Hematopoietic multipotent progenitor cell treated with erythropoietin and hydrocortisone succinate and interleukin-3 and kit ligand, for 17 days (in vitro differentiated cells): ENCODE measurements around the gene ARHGAP33.
"Not testable (repeated sequence)": the region's sequence is repeated elsewhere in the genome, so short reads cannot be mapped to it uniquely, and the experiment has no call there.

Experiments used
- DNase-seq: peaks from one replicate; pipeline ENCODE4 v3.0.0-alpha.2; 2015; ENCODE audit warnings: low spot score

ARHGAP33 gene

DNA sequence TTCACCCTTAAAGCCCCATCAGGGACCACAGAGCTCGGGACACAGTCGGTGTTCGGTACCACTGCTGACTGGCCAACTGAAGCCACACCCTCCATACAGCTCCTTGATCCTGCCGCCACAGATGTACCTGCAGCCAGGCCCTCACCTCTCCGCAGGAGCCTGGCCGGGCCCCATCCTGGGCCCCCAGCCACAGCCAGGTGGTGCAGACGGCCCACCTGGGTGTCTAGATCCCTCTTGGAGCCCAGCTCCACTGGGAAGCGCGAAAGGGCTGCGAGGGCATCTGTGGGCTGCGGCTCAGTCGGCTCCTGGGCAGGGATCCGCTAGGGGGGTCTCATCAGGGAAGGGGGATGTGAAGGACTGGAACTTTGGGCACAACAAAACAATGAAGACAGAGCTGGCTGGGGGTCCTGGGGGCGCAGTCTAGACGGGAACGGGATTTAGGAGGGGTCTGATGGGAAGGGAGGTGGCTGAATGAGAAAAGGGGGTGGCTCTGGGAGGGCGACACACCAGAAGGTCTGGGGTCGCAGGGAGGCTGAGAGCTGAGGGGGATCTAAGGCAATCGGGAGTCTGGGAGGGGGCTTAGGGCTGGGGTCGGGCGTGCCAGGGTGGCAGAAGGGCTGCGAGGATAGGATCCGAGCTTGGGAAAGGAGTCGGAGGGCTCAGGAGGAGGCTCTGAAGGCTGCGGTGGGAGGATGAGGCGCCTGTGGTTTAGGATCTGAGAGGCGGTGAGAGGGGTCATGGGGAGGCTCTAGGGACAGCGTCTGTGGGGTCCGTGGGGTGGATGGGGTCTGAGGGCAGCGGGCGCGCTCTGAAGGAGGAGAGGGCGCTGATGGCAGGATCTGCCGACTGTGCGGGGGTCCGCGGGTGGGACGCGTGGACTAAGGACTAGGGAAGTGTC, 21.5 kb downstream of the ARHGAP33 start:
- no peak for DNase-seq

DNA sequence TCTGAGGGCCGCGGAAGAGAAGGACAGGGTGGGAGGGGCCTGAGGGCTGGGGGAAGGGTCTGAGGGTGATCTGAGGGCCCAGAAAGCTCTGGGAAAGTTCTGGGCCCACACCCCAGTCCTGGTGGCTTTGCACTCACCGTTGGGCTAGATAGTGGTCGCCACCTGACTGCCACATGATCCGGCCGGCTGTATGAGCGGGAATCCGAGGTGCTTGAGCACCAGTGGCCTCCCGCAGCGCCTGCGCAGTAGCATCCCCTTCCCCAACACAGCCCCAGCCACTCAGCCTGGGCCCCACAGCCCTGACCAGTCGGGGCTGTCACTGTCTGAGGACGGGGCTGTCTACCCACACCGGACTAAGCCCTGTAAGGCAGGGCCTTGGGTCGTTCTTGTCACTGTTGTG, 22.3 kb downstream of the ARHGAP33 start:
- DNase-seq: no peak

DNA sequence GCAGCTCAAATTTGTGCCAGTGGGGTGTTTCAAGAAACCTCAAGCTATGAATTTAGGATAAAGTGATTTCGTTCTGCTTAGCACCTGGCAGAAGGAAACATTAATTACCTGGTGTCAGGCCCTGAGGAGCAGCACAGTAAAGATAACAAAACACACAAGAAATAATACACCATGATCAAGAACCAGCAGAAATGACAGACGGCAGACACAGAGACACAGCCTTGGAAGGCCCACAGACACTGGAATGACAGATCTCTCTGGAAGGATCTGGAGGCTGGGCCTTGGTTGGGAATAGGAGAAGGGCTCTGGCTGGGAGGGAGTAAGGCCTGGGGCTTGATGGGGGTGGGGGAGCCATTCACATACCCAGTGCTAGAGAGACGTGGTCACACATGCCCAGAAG, 26.5 kb downstream of the ARHGAP33 start:
- DNase-seq: no peak

DNA sequence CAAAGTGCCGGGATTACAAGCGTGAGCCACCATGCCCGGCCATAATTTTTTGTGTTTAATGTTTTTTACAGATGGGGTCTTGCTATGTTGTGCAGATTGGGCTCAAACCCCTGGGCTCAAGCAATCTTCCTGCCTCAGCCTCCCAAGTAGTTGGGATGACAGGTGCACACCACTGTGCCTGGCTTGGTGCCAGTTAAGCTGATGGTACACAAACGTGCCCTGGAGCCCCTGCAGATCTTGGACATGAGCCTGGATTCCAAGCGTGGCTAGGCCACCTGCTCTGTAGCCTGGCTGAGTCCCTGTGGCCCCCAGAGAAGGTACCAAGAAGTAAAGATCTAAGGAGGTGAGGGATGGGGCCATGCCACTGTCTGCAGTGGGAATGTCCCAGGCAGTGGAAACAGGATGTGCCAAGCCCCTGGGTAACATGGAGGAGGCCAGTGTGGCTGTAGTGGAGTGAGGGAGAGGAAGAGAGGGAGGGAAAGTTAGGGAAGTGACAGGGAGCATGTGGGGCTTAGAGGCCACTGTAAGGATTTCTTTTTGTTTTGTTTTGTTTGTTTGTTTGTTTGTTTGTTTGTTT, 30.2 kb downstream of the ARHGAP33 start:
- no peak for DNase-seq

DNA sequence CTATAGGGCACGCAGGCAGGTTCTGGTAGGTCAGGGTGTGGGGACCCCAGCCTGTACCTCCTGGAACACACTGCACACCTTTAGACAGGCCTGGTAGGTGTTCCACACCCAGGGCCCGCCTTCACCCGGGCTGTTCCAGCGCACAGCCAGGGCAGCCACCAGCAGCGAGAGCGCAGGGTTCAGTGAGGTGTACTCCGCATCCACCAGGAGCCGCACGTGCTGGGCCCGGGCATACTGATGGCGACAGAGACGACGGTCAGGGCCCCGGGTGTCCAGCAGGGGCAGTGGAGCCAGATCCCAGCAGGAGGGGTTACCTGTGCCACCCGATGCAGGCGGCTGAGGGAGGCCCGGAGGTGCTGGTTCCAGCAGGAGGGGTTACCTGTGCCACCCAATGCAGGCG, 31.2 kb downstream of the ARHGAP33 start:
- DNase-seq: no peak

DNA sequence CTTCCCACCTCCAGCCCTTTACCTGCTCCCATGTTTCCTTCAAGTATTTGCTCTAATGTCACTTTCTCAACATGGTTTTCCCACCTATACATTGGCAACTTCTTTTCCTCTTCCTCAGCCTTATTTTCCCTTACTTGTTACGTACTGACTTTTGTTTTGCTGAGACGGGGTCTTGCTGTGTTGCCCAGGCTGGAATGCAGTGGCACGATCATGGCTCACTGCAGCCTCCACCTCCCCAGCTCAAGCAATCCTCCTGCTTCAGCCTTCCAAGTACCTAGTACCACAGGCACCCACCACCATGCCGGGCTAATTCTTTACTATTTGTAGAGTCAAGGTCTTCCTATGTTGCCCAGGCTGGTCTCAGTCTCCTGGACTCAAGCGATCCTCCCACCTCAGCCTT, 32.3 kb downstream of the ARHGAP33 start:
- no peak for DNase-seq

DNA sequence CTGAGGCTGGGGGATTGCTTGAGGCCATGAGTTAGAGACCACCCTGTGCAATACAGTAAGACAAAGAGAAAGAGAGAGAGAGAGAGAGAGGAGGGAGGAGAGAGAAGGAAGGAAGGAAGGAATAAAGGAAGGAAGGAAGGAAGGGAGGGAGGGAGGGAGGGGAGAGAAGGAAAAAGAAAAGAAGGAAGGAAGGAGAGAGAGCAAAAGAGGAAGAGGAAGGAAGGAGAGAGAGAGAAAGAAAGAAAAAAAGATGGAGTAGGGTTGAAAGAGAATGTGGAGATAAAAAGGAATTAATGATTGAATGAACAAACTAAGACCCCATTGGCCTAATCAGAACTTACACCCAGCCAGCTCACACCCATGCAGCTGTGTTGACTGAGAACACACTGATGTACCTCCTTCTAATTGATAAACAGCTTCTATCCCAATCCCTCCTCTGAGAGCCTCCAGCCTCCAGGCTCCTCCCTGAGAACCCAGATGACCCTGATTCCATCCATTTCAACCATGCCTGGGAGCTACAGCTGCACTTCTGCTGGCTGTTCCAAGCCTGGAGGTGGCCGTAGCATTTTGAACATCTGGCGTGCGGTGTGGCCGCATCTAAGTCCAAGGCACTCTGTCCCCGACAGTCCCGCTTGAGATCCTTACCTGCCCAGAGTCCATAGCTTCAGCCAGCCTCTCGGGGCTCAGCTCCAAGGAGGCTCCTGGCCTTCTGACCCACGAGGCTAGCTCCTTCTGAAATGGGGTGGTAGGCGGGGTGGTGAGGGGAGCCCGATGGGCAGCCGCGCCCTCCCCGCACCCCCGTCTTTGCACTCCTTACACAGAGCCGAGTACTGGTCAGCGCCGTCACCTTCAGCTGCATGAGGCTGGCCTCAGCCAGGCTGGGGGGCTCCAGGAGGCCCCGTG, 36.2 kb downstream of the ARHGAP33 start:
- DNase-seq: no peak

DNA sequence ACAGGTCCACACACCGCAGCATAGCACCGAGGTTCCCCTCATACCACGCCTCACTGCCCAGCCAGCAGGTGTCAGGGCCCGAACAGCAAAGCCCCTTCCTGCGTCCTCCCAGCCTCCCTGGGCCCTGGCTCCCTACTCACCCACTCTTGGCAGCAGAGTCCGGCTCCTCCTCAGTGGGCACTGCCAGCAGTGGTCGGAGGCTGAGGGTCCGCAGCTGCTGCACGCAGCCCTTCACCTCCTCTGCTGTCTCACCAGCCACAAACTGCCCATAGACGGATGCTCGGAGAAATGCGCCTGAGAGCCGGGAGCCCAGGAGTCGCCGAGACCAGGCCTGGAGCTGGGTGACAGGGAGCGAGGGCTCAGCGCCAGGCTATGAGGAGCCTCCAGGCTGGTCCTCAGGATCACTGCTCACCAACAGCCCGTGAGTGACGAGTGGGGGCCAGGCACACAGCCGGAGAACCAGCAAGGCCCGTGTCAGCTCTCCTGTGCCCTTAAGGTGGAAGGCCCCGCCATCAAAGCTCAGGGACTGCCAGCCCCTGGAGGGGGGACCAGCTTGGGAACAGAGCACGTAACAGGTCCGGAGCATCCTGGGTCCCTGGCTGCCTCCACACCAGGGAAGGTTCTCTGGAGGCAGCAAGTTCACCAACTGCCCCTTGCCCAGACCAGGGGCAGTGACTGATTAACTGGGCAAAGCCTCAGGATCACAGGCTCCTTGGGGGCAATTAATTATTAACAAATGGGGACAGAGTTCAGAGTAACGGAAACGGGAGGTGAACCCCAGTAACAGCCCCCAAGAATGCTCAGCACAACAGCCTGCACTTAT, 37.1 kb downstream of the ARHGAP33 start, which contains the start of gene PRODH2:
Gene PRODH2, minus strand, starts transcription at position 626 of the 823 bp plus-strand sequence. Its CDS starts 40 bp downstream, at position 586.
- DNase-seq: no peak

DNA sequence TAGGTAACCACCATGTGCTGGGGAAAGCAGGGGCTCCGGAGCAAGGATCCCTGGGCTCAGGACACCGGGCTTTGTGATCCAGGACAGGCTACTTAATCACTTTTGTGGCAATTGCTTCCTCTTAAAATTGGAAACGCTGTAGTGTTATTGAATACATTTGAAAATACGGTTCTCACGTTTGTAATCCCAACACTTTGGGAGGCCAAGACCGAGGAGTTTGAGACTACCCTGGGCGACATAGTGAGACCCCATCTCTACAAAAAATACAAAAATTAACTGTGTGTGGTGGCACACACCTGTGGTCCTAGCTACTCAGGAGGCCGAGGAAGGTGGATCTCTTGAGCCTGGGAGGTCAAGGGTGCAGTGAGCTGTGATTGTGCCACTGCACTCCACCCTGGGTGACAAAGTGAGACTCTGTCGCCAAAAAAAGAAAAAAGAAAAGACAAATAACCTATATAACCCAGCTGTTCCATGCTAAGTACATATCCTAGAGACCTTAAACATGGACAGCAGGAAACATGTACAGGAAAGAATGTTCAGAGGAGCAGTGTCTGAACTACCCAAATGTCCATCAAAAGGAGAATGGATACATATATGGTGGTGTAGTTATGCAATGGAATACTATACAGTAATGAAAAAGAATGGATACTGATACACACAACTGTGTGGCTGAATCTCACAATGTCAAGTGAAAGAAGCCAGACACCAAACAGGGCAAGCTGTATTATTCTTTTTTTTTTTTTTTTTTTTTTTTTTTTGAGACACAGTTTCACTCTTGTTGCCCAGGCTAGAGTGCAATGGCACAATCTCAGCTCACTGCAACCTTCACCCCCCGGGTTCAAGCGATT, 37.9 kb downstream of the ARHGAP33 start:
- no peak for DNase-seq

DNA sequence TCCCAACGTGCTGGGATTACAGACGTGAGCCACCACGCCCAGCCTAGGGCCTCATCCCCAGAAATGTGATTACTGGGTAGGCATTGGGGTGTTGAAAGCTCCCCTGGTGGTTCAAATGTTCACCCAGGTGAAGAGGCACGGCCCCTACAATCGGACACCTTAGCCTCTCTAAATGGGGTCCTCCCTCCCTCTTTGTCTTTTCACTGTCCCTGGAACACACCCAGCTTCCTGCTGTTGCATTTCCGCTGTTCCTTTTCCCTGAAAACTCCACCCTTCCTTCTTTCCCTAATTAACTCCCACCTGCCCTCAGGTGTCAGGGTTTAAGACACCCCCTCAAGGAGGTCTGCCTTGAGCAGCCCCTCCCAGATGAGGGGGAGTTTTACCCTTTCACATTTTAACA, 40.9 kb downstream of the ARHGAP33 start:
- no peak for DNase-seq

DNA sequence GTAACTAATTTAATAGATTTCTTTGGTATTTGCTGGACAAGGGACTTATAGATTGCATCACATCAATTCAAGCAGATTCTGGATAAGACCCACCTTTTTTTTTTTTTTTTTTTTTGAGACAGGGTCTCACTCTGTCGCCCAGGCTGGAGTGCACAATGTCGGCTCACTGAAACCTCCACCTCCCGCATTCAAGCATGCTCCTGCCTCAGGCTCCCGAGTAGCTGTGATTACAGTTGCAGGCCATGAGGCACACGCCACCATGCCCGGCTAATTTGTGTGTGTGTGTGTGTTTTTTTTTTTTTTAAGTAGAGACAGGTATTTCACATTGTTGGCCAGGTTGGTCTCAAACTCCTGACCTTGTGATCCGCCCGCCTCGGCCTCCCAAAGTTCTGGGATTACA, 41.5 kb downstream of the ARHGAP33 start:
- no peak for DNase-seq

DNA sequence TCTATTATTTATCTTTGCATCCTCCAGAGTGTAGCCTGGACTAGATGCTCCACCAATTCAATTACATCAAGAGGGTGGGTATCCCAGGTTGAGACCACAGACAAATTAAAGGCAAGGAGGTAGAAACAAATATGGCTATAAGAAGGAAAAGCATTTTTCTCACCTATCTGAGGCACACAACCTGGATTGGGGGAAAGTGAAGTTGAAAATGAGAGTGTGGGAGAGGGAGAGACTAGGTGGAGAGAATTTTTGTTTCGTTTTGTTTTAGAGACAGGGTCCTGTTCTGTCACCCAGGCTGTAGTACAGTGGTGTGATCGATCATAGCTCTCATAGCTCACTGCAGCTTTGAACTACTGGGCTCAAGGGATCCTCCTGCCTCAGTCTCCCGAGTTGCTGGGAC, 43.1 kb downstream of the ARHGAP33 start:
- no peak for DNase-seq

DNA sequence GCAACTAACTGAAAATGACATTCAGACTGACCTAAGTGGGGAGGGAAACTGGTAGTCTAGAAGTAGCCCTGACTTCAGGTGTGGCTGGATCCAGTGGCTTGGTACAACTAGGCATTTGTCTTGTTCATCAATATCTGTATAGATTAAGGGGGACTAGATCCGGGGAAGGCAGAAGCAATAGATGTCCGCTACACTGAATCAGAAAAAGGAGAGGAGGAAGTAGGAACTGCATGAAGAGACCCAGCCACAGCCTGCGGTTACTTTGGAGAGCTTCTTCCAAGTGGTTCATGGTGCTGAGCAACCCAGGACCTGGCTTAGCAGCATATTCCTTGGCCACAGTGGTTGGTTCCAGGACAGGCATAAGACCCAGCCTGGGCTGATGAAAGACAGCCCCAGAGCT, 47.2 kb downstream of the ARHGAP33 start:
- no peak for DNase-seq

DNA sequence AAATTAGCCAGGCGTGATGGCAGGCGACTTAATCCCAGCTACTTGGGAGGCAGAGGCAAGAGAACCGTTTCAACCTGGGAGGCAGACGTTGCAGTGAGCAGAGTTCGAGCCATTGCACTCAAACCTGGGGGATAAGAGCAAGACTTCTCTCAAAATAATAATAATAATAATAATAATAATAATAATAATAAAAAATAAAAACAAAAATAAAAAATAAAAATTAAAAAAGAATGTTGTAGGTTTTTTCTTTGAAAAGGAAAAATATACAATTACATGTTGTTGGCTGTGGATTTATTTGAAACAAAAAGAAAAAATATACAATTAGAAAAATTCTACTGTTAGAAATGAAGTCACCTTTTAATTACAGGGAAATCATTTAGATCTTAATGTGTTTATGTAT, 48.8 kb downstream of the ARHGAP33 start:
- no peak for DNase-seq

DNA sequence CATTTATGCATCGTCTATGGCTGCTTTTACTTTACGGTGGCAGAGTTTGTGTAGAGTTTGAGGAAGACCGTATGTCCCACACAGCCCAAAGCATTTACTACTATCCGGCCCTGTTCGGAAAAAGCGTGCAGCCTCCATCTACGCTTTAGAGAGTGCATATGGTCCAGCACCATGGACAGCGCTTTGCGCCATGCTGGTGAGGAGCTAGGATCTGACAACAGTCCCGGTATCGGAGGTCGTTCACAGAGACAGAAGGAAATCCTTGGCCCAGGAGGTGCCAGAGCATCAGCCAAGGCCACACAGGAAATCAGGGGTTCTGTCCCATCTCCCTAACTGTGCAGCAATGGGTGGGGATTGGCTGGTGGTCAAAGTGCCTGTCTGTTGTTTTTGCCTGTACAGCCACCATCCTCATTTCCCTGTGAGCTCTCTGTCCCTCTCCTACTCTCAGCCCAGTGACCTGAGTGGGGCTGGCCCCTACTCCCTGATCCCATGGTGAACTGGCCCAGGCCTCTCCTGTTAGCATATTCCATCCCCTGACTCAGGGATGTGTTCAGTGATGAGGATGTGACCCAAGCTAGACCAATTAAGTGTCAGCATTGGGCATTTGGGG, 53.4 kb downstream of the ARHGAP33 start:
- no peak for DNase-seq

DNA sequence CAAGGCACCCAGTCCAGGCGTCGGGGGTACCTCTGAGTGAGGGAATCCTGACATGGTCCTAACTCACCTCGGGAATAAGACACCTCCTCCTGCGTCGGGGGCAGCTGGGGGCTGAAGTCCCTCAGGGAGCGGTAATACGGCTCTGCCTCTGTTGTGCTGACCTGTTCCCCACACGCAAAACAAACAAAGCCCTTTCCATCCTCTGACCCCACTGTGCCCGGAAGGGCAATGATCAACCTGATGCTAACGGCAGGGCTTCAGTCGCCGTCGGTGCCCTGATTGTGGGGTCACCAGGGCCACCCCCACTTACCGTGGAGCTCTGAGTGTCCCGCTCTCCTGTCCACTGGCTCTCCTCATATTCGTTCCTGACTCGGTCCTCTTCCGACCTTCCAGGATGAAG, 55.6 kb downstream of the ARHGAP33 start:
- no peak for DNase-seq

DNA sequence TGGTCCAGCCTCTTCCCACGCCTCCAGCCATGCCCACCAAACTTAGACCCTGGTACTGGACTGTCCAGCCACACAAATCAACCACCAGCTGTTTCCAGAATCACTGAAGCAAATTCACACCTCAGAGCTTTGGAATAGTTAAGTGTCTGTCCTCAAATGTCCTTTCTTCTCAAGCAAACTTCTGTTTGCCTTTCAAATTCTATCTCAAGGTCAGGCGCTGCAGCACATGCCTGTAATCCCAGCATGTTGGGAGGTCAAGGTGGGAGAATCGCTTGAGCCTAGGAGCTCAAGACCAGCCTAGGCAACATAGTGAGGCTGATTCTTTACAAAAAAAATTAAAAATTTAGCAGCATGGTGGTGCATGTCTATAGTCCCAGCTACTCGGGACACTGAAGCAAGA, 56.7 kb downstream of the ARHGAP33 start:
- no peak for DNase-seq

DNA sequence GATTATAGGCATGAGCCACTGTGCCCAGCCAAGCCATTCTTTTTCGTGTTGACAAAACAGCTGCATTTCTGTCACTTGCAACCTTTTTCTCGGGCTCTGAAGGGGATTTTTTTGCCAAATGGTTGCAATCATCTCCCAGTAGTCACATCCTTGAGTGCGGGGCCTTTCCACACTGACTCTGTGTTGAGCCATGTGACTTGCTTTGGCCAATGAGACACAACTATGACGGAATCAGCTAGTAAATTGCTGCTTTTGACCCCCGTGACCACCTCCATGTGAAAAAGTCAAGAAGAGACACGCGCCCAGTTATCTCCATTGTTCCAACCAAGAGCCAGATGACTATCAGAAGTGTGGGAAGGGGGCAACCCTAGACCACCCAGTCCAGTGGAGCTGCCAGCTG, 58.6 kb downstream of the ARHGAP33 start:
- no peak for DNase-seq

DNA sequence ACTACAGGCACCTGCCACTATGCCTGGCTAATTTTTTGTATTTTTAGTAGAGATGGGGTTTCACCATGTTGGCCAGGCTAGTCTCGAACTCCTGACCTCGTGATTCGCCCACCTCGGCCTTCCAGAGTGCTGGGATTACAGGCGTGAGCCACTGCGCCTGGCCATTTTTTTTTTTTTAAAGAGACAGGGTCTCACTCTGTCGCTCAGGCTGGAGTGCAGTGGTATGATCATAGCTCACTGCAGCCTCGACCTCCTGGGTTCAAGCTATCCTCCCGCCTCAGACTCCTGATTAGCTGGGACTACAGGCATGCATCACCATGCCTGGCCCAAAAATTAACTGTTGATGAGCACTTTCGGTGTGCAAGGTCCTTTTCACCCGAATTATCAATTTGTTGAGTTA, 60.7 kb downstream of the ARHGAP33 start:
- not testable (repeated sequence) for DNase-seq
